Vagina (tissue), 2 donors: ENCODE measurements around the gene HECW1.

Experiments used
- CTCF ChIP-seq, 3 experiments: fragments of 450-650 bp in 2 of 3; fragments of 200-600 bp in 1 of 3; sonication (generic) in 1 of 3; IDR thresholded peaks; one replicate each; pipeline ENCODE4 v1.5.1; 2017 to 2019; ENCODE audit warnings: antibody characterized with exemption in 3 of 3, mild to moderate bottlenecking in 2 of 3, moderate library complexity in 2 of 3
- POLR2A ChIP-seq, 2 donors: fragments of 450-650 bp; IDR thresholded peaks; one replicate each; pipeline ENCODE4 v1.6.1; 2017; ENCODE audit warnings: antibody characterized with exemption in 2 of 2, mild to moderate bottlenecking in 2 of 2, moderate library complexity in 2 of 2
- POLR2AphosphoS5 ChIP-seq, 2 donors: sonication (generic); formaldehyde crosslinking; IDR thresholded peaks; one replicate each; pipeline ENCODE4 v1.9.0; 2017; ENCODE audit warnings: antibody characterized with exemption in 2 of 2, mild to moderate bottlenecking in 2 of 2, low read depth in 1 of 2; ENCODE audit not compliant: insufficient read depth in 1 of 2

DNA sequence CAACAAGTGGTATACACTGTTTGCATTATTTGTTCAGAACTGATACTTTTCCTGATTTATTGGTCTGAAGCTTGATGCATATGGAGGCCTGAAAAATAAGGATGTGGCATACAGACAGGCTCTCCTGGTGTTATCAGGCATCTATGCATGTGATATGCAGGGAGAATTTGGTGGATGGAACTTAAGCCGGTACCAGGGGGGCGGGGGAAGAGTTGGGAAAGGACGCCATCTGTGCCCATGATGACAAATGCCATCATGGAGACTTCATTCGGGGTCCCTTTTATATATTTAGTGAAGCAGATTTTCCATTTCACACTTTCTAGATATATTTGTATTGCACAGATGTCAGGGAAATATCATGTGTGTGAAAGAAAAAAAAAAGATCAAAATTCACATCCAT, 5.4 kb downstream of the HECW1 start:
- TF ChIP-seq CTCF (IDR thresholded peaks at IDR 0.05), result no peak
- TF ChIP-seq POLR2AphosphoS5 (IDR thresholded peaks at IDR 0.05; ENCODE audit: insufficient read depth in 1 of 2, low read depth in 1 of 2), result no peak
- TF ChIP-seq POLR2A (IDR thresholded peaks at IDR 0.05), result no peak
